AG09309 (cell line): ENCODE data around the gene NFIX.

Experiments used
- DNase-seq: peaks from one replicate; pipeline ENCODE4 v3.0.0-alpha.2; 2010; ENCODE audit warnings: low read depth
- H3K4me3 ChIP-seq: 2 replicates; pipeline ENCODE4 v1.5.1; 2011; ENCODE audit warnings: mild to moderate bottlenecking, low read depth, low read length, moderate library complexity; ENCODE audit not compliant: control insufficient read depth
- TF ChIP-seq, protein P1 (sequence below): IDR thresholded peaks from 2 replicates; pipeline ENCODE4 v1.5.1; 2011; ENCODE audit warnings: mild to moderate bottlenecking, low read depth, low read length, inconsistent platforms; ENCODE audit not compliant: insufficient read depth, control insufficient read depth; ENCODE audit errors: missing control alignments

The NFIX gene

DNA sequence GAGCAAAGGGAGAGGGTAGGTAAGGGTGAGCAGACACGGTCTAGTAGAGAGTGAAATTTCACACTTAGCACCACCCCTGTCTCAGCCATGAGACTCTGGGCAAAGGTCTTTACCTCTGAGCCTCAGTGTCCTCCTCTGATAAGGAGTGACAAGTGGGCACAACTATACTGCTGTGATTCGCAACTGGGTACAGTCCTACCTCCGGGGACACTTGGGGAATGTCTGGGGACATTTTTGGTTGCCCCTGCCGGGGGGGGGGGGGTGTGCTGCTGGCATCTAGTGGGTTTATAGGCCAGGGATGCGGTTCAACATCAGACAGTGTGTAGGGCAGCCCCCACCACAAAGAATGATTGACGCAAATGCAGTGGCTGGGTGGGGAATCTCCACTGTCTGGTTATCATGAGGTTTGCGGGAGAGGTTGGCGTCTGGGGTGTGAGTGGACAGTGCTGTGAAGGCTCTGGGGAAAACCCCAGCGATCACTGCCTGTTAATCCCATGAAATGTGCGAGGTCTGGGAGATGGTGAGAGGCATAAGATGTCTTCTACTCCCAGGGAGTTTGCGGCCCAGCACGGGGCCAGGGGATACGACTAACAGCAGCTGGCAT, 127.1 kb downstream of the NFIX start:
- TF ChIP-seq, protein P1, sequence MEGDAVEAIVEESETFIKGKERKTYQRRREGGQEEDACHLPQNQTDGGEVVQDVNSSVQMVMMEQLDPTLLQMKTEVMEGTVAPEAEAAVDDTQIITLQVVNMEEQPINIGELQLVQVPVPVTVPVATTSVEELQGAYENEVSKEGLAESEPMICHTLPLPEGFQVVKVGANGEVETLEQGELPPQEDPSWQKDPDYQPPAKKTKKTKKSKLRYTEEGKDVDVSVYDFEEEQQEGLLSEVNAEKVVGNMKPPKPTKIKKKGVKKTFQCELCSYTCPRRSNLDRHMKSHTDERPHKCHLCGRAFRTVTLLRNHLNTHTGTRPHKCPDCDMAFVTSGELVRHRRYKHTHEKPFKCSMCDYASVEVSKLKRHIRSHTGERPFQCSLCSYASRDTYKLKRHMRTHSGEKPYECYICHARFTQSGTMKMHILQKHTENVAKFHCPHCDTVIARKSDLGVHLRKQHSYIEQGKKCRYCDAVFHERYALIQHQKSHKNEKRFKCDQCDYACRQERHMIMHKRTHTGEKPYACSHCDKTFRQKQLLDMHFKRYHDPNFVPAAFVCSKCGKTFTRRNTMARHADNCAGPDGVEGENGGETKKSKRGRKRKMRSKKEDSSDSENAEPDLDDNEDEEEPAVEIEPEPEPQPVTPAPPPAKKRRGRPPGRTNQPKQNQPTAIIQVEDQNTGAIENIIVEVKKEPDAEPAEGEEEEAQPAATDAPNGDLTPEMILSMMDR: no peak
- DNase-seq: no peak
- H3K4me3 ChIP-seq: no peak overlapping the region

DNA sequence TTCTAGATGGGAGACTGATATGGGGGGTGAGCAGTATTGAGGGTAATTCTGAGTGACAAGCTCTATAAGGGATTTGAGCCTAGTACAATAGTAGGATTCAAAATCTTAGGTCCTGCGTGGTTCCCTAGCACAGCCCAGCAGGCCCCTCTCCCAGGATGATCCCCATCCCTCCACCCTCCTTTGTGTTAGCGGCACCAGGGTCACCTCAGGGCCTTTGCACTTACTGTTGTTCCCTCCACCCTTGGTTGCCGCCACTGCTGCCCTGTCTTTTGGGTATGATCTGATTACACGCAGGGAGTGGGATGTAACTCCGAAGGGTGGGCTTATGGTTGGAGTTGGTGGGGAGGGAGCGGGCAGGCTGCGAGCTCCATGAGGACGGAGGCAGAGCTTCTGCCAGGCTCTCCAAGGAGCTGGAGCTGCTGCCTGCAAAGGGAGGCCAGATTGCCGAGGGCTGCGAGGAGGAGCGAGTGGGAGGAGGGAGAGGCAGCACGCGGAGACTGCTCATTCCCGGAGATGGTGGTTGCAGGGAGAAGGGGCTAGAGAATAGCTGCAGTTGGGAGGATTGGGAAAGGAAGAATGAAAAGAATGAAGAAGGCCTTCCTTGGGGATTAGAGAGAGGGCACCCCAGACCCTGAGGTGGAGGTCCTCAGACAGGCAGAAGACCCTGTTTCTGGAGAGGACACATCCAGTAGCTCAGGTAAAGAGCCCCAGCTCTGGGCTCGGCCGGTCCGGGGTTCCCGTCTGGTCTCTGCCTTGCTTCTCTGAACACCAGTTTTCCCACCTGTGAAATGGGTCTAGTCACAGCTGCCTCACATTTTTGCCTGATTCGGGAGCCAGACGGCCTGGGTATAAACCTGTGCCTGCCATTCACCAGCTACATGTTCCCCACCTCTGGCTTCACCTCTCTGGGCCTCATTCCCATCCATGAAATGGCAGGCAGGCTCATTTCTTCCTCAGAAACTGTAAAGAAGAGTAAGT, 128.0 kb downstream of the NFIX start:
- no peak for DNase-seq
- no peak overlapping the region for H3K4me3 ChIP-seq
- TF ChIP-seq, protein P1: no peak

GRCh38 chr19:13127051-13127450, 131.8 kb downstream of the NFIX start:
- TF ChIP-seq, protein P1: no peak
- DNase-seq: no peak
- H3K4me3 ChIP-seq: no peak overlapping the region

DNA sequence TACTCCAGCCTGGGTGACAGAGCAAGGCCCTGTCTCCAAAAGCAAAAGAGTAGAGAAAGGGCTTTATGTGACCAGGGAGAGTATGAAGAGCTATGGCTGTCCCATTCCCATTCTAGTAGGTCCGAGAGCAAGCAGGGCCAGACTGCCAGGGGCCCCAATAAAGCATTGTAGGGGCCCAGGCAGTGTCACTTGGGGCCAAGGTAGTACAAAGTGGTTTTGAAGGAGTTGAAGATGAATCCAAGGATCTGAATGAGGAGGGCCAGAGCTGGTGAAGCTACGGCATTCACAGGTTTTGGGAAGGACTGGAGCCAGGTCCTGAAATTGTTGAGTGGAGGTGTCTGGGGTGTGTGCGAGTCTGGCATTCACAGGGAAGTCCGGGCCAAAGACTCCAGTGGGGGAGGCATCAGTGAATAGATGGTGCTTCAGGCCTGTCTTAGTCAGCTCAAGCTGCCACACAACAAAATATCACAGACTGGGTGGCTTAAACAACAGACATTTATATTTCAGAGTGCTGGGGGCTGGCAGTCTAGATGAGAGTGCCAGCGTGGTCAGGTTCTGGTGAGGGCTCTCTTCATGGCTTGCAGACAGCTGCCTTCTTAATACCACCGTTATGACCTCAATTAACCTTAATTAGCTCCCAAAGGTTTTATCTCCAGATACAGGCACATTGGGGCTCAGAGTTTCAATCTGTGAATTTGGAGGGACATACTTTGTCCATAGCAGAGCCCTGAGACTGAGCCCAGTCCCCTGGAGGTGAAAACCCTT, 132.7 kb downstream of the NFIX start:
- TF ChIP-seq, protein P1: no peak
- H3K4me3 ChIP-seq: no peak overlapping the region
- no peak for DNase-seq

GRCh38 chr19:13128583-13128982, 133.3 kb downstream of the NFIX start:
- TF ChIP-seq, protein P1: no peak
- no peak for DNase-seq
- H3K4me3 ChIP-seq: no peak overlapping the region

- H3K4me3 ChIP-seq: no peak overlapping the region
- no peak for DNase-seq
- TF ChIP-seq, protein P1: no peak
Measured at GRCh38 chr19:13129384-13129783, 134.1 kb downstream of the NFIX start.
